HG03159 (cell line): Measurements from ENCODE around the gene C2CD2.

Source experiments
- ATAC-seq: cut with Tn5 transposase; IDR thresholded peaks from one replicate; pipeline ENCODE4 v1.9.1; 2021; ENCODE audit warnings: mild to moderate bottlenecking, moderate library complexity; ENCODE audit not compliant: unreplicated experiment

The C2CD2 gene

GRCh38 chr21:41848958-41849580 lies 104.7 kb downstream of the C2CD2 start:
- no peak for ATAC-seq

GRCh38 chr21:41848533-41848932 lies 105.3 kb downstream of the C2CD2 start:
- ATAC-seq = no peak

- ATAC-seq = no peak
Observed at GRCh38 chr21:41847066-41847804, 106.6 kb downstream of the C2CD2 start.

GRCh38 chr21:41846536-41846935 lies 107.3 kb downstream of the C2CD2 start:
- ATAC-seq = no peak

DNA sequence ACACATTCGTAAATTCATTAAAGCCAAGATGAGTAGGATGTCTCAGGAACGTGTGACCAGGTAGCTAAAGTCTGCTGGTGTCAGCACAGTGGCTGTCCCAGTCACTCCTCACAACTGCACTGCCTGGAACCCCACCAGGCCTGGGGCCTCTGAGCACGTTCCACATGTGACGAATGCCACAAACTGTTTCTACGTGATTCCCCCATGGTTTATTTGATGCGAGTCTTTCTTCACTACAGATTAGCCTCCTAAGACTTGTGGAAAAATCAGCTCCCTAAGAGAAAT lies 107.8 kb downstream of the C2CD2 start:
- ATAC-seq = no peak

GRCh38 chr21:41845310-41846032 lies 108.3 kb downstream of the C2CD2 start:
- no peak for ATAC-seq

DNA sequence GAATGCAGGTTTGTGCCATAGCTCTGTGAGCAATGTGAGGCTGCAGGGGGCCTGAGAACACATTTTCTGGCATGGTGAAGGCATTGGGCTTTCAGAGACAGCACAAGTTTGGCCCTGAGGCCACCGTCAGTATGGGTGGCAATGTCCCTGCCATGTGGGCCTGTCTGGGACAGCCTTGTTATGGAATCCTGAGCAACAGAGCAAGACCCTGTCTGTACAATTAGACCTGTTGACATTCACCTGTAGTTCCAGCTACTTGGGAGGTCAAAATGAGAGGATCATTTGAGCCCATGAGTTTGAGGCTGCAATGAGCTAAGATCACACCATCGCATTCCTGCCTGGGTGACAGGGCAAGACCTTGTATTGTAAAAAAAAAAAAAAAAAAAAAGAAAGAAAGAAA lies 110.2 kb downstream of the C2CD2 start:
- ATAC-seq = no peak

GRCh38 chr21:41840880-41841279 lies 112.9 kb downstream of the C2CD2 start:
- no peak for ATAC-seq

GRCh38 chr21:41839387-41840000 lies 114.3 kb downstream of the C2CD2 start:
- no peak for ATAC-seq

- no peak for ATAC-seq
Observed at GRCh38 chr21:41837756-41838297, 116.0 kb downstream of the C2CD2 start.

DNA sequence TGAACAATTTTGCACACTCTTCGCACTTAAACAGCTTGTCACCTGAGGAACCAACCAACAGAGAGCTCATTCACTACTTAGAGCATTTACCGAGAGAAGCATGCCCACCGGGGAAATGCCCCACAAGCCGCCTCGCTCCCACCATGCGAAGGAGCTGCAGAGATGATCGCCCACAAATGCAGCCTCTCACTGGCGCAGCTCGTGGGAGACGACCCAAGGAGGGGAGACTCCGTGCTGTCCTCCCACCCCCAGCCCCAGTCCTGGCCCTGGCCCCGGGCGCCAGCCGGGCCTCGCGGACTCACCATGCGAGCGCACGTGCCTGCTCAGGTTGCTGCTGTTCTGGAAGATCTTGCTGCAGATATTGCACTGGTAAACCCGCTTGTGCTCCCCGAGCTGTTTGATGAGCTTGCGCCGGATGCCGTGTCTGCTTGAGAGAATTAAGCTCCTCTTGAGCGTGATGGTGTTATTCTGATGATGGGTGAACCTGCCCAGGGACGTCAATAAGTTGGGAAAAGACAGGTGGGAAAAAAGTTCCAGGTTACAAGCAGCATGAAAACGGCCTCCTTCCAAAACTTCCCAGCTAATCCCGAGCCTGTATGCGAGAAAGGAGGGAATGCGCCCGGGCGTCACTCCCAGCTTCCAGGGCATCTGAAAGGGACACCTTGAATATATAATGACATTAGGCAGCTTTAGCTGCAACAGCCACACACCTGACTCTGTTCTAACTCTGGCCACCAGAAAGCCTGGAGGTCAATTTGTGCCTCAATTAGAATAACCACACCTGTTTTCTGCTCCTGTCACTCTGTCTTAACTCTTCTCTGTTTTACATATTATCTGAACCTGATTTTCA lies 117.4 kb downstream of the C2CD2 start:
- ATAC-seq = no peak

- no peak for ATAC-seq
Observed at GRCh38 chr21:41835711-41836154, 118.1 kb downstream of the C2CD2 start.
